GM12878 (cell line): ENCODE data around the gene TBL3. TPM values are rescaled to one million over a fixed set of nuclear protein-coding genes. Genes with fewer than 3 reads are reported as not detected.

Experiments
- ATAC-seq: fragments of 200-7000 bp; cut with Tn5 transposase; 3 replicates; pipeline ENCODE4 v1.9.1; 2020; ENCODE audit warnings: mild to moderate bottlenecking, moderate library complexity
- BruUV-seq: library from RNA; stranded (reverse); fragments of 400-500 nt; replicated peaks from 2 replicates; lab custom pipeline; 2021; lab: Mats Ljungman, UMichigan
- CTCF ChIA-PET: fragments of 300-600 bp; sonication (Branson Sonifier 250); formaldehyde crosslinking; extraction: SDS; loops from one replicate; lab custom pipeline; 2021; ENCODE audit warnings: inconsistent platforms; lab: Yijun Ruan, JAX
- POLR2A ChIA-PET: fragments of 350-600 bp; formaldehyde crosslinking; extraction: SDS; loops from one replicate; lab custom pipeline; 2021; ENCODE audit warnings: inconsistent platforms; lab: Charles Lee
- RAD21 ChIA-PET: fragments of 300-600 bp; sonication (Branson Sonifier 250); formaldehyde crosslinking; loops from one replicate; lab custom pipeline; 2023; ENCODE audit warnings: antibody characterized with exemption; ENCODE audit not compliant: unreplicated experiment; lab: Charles Lee
- SMC1A ChIA-PET: fragments of 300-600 bp; sonication (Branson Sonifier 250); formaldehyde crosslinking; loops from one replicate; lab custom pipeline; 2023; ENCODE audit not compliant: unreplicated experiment, uncharacterized antibody; lab: Charles Lee
- DNase-seq: peaks from one replicate; pipeline ENCODE4 v3.0.0-alpha.2; 2011; ENCODE audit warnings: low read depth, low spot score
- FAIRE-seq: peaks from 3 replicates; lab custom pipeline; 2011; peaks lifted over from hg19 to GRCh38; lab: Jason Lieb, UNC
- H2AFZ ChIP-seq: 2 replicates; pipeline ENCODE4 v1.6.0; 2011; ENCODE audit warnings: low read depth, low read length, control low read depth; ENCODE audit not compliant: control insufficient read depth
- H3K27ac ChIP-seq: 2 replicates; pipeline ENCODE4 v1.5.1; 2011; ENCODE audit warnings: control low read depth; ENCODE audit not compliant: control insufficient read depth, insufficient read depth
- H3K27me3 ChIP-seq, 2 experiments: replicated peaks in 1 of 2; 2 replicates each; pipeline versions ENCODE4 v1.6.0 to v1.6.1; 2011; ENCODE audit warnings: low read length in 1 of 2; ENCODE audit not compliant: control insufficient read depth in 2 of 2, insufficient read depth in 2 of 2
- H3K36me3 ChIP-seq, 2 experiments: 2 replicates each; pipeline ENCODE4 v1.5.1; 2011; ENCODE audit warnings: low read length in 1 of 2; ENCODE audit not compliant: control insufficient read depth in 2 of 2, insufficient read depth in 2 of 2
- H3K4me1 ChIP-seq: 2 replicates; pipeline ENCODE4 v1.6.1; 2011; ENCODE audit warnings: mild to moderate bottlenecking, low read length, moderate library complexity, mixed read lengths; ENCODE audit not compliant: control insufficient read depth, insufficient read depth
- H3K4me2 ChIP-seq: 2 replicates; pipeline ENCODE4 v1.6.0; 2011; ENCODE audit warnings: control low read depth; ENCODE audit not compliant: control insufficient read depth, insufficient read depth
- H3K4me3 ChIP-seq: fragments of 200-600 bp; sonication (generic); 2 replicates; pipeline ENCODE4 v1.5.1; 2016
- H3K79me2 ChIP-seq: 2 replicates; pipeline ENCODE4 v1.6.0; 2011; ENCODE audit warnings: low read length; ENCODE audit not compliant: control insufficient read depth, insufficient read depth
- H3K9ac ChIP-seq: 2 replicates; pipeline ENCODE4 v1.8.0; 2011; ENCODE audit warnings: low read length, control low read depth, mixed read lengths; ENCODE audit not compliant: control insufficient read depth, insufficient read depth
- H3K9me3 ChIP-seq: replicated peaks from 3 replicates; pipeline ENCODE4 v1.5.1; 2011; ENCODE audit warnings: mild to moderate bottlenecking, low read length; ENCODE audit not compliant: control insufficient read depth, insufficient read depth
- H4K20me1 ChIP-seq: 2 replicates; pipeline ENCODE4 v1.6.0; 2011; ENCODE audit not compliant: control insufficient read depth, insufficient read depth
- CREB1 ChIP-seq: IDR thresholded peaks from 2 replicates; pipeline ENCODE4 v1.6.1; 2012; ENCODE audit warnings: low read depth, mild to moderate bottlenecking, inconsistent platforms
- IRF5 ChIP-seq: fragments of 450-650 bp; IDR thresholded peaks from 2 replicates; pipeline ENCODE4 v1.6.1; 2017; ENCODE audit warnings: borderline replicate concordance
- MEF2B ChIP-seq: fragments of 450-650 bp; IDR thresholded peaks from 2 replicates; pipeline ENCODE4 v1.6.1; 2018; ENCODE audit warnings: mild to moderate bottlenecking, moderate library complexity; ENCODE audit not compliant: partially characterized antibody, poor library complexity, severe bottlenecking
- MXI1 ChIP-seq: fragments of 150-350 bp; IDR thresholded peaks from 2 replicates; pipeline ENCODE4 v1.6.1; 2011; ENCODE audit warnings: low read depth, mild to moderate bottlenecking, inconsistent platforms, low read length, improper control_type of control experiment
- NR2F1 ChIP-seq: fragments of 450-650 bp; conservative IDR thresholded peaks from 2 replicates; pipeline ENCODE4 v1.6.1; 2017; ENCODE audit warnings: mild to moderate bottlenecking
- RUNX3 ChIP-seq: IDR thresholded peaks from 2 replicates; pipeline ENCODE4 v1.6.1; 2012; ENCODE audit warnings: low read length, inconsistent platforms
- WGBS: methylation state at CpG from one replicate; pipeline ENCODE4 v1.1.6; 2016; ENCODE audit warnings: low lambda C conversion rate; ENCODE audit not compliant: insufficient replicate concordance, insufficient coverage; ENCODE audit errors: missing lambda C conversion rate; 5-methylcytosine and 5-hydroxymethylcytosine counted together
- in situ Hi-C: fragments of 300-500 bp; cut with MboI; formaldehyde crosslinking; loops from 9 replicates; pipeline ENCODE4 v1.14.3; 2018; ENCODE audit warnings: mixed read lengths
- intact Hi-C: fragments of 100-400 bp; cut with micrococcal nuclease; formaldehyde crosslinking; loops from one replicate; pipeline ENCODE4 v1.14.2; 2022; ENCODE audit not compliant: unreplicated experiment
- polyA plus RNA-seq, 11 experiments: library from polyadenylated mRNA; depleted of rRNA in 4 of 11; unstranded in 6 of 11; stranded (reverse) in 5 of 11; fragments of >200 nt; fragmentation: Nextera tagmentation in 4 of 11; fragmentation: Illumina TruSeq in 1 of 11; extraction: Ambion mirVana in 4 of 11; extraction: Trizol in 1 of 11; gene quantifications; 1 replicate in 1 of 11; 2 replicates in 10 of 11; pipeline versions ENCODE4 v1.2.1 to v1.2.3, GENCODE V29; 2011 to 2016; ENCODE audit warnings: inconsistent platforms in 2 of 11, missing spikeins in 2 of 11, low read depth in 1 of 11
- total RNA-seq, 4 experiments: library from RNA; depleted of rRNA in 3 of 4; stranded (reverse); fragments of >200 nt in 3 of 4; fragmentation: Illumina TruSeq in 1 of 4; extraction: Trizol in 1 of 4; gene quantifications; 2 replicates each; pipeline versions ENCODE4 v1.2.1 to v1.2.3, GENCODE V29; 2013 to 2021

The TBL3 gene
- total and polyA plus RNA-seq, 10 of the 15 experiments (the other 5 are each of a cell fraction or from before 2014, with no cell fraction given): 1.2 to 101 (median 34.2) TPM

- TF ChIP-seq IRF5 (no peak), MEF2B (no peak), RUNX3 (no peak), MXI1 (no peak)
- TF ChIP-seq, all 136 proteins: peak for 0
Observed at GRCh38 chr16:1950047-1950446, 21.8 kb upstream of the TBL3 start (continued).

GRCh38 chr16:1950559-1950958 lies 21.3 kb upstream of the TBL3 start:
- ATAC-seq: no peak
- BruUV-seq: no TSS peak
- POLR2A ChIA-PET: interaction anchor here (1.0 kb wide), 1 partner anchor 14 kb away, joined by 3 read pairs; the partner anchor contains the start of gene RPS2
- no peak overlapping the region for H3K9ac ChIP-seq
- no peak for FAIRE-seq
- H3K4me1 ChIP-seq: no peaks in the 10 kb centered on the region
- H3K36me3 ChIP-seq: no peaks in the 10 kb centered on the region
- H3K27me3 ChIP-seq: no peaks in the 10 kb centered on the region; a peak in 1 of 4 replicates
- H3K4me2 ChIP-seq: no peak overlapping the region
- SMC1A ChIA-PET: interaction anchor here (0.7 kb wide), 1 partner anchor 21 kb away, joined by 3 read pairs; the partner anchor contains the start of gene TBL3
- H2AFZ ChIP-seq: no peak overlapping the region
- no peaks in the 10 kb centered on the region for H4K20me1 ChIP-seq
- no peak for DNase-seq
- no peaks in the 10 kb centered on the region for H3K9me3 ChIP-seq
- intact Hi-C loops (no loop called here), in situ Hi-C loops (no loop called here)
- RAD21 ChIA-PET: no interaction called here
- H3K4me3 ChIP-seq: no peak overlapping the region
- 69% methylated on average over 19 of the region's 19 CpGs for whole genome bisulfite sequencing
- CTCF ChIA-PET: no interaction called here
- no peak overlapping the region for H3K27ac ChIP-seq
- TF ChIP-seq NR2F1: no peak
- no peak for TF ChIP-seq CREB1
- H3K79me2 ChIP-seq: no peaks in the 10 kb centered on the region
